ENCODE data around the gene SEPSECS. TPM values are rescaled to one million over a fixed set of nuclear protein-coding genes. Genes with fewer than 3 reads are reported as not detected.
A peak's percentile ranks its signal among the peaks of the same experiment; 100 is the strongest.

SEPSECS gene
- total and polyA plus RNA-seq, 2 of the 13 experiments (the other 11 are each of a cell fraction or from before 2014, with no cell fraction given), result 9.4 to 14.3 TPM

GRCh38 chr4:25159837-25160713 lies at the start of gene SEPSECS (continued):
- TF ChIP-seq ZNF619 (CRISPR knock-in tag; IDR thresholded peaks at IDR 0.05) (peak; percentile 58), CBFB (CRISPR knock-in tag; IDR thresholded peaks at IDR 0.05) (peak; percentile 80), ZNF362 (CRISPR knock-in tag; IDR thresholded peaks at IDR 0.05; ENCODE audit: borderline replicate concordance) (peak; percentile 99), EHMT2 (IDR thresholded peaks at IDR 0.05; ENCODE audit: borderline replicate concordance, low read depth, low read length) (no peak), PBX2 (CRISPR knock-in tag; IDR thresholded peaks at IDR 0.05) (no peak), MYC (CRISPR knock-in tag; IDR thresholded peaks at IDR 0.05; ENCODE audit: borderline replicate concordance) (peak; percentile 87), FOXO1 (CRISPR knock-in tag; IDR thresholded peaks at IDR 0.05) (peak; percentile 64), KDM6A (CRISPR knock-in tag; IDR thresholded peaks at IDR 0.05; ENCODE audit: low read depth) (no peak), HBP1 (CRISPR knock-in tag; IDR thresholded peaks at IDR 0.05; ENCODE audit: low read depth) (peak; percentile 84; the same call in 1 of the 2 replicates), CENPT (CRISPR knock-in tag; IDR thresholded peaks at IDR 0.05; ENCODE audit: low read depth) (no peak), ZNF557 (CRISPR knock-in tag; IDR thresholded peaks at IDR 0.05) (0 out of 2 replicates have a peak, but pooled peaks have one; percentile 45), ZSCAN5A (CRISPR knock-in tag; IDR thresholded peaks at IDR 0.05; ENCODE audit: borderline replicate concordance) (peak; percentile 72; the same call in 1 of the 2 replicates), RXRA (CRISPR knock-in tag; IDR thresholded peaks at IDR 0.05) (peak; percentile 76), THYN1 (CRISPR knock-in tag; IDR thresholded peaks at IDR 0.05; ENCODE audit: borderline replicate concordance, low read depth) (no peak), ZNF234 (CRISPR knock-in tag; conservative IDR thresholded peaks at IDR 0.05) (no peak), MTF1 (CRISPR knock-in tag; IDR thresholded peaks at IDR 0.05) (0 out of 2 replicates have a peak, but pooled peaks have one; percentile 46), BRD4 (CRISPR knock-in tag; IDR thresholded peaks at IDR 0.05) (peak; percentile 94), MZF1 (CRISPR knock-in tag; IDR thresholded peaks at IDR 0.05; ENCODE audit: borderline replicate concordance) (no peak), NCOA5 (CRISPR knock-in tag; IDR thresholded peaks at IDR 0.05) (peak; percentile 51; the same call in 1 of the 2 replicates), SRF (IDR thresholded peaks at IDR 0.05; ENCODE audit: low read depth, low read length) (no peak), ZFP36L1 (CRISPR knock-in tag; IDR thresholded peaks at IDR 0.05) (peak; percentile 57; the same call in 1 of the 2 replicates), ZNF546 (CRISPR knock-in tag; conservative IDR thresholded peaks at IDR 0.05) (no peak; the same call in 1 of the 2 replicates)
